NCI-H526 treated with DMSO at 0.1 percent for 48 hours (cell line): ENCODE data around the gene RAB22A.
"Not testable (repeated sequence)": the region's sequence is repeated elsewhere in the genome, so short reads cannot be mapped to it uniquely, and the experiment has no call there.

Experiments used
- DNase-seq: peaks from one replicate; lab custom pipeline; 2025; lab: John Stamatoyannopoulos, UW

Gene RAB22A

DNA sequence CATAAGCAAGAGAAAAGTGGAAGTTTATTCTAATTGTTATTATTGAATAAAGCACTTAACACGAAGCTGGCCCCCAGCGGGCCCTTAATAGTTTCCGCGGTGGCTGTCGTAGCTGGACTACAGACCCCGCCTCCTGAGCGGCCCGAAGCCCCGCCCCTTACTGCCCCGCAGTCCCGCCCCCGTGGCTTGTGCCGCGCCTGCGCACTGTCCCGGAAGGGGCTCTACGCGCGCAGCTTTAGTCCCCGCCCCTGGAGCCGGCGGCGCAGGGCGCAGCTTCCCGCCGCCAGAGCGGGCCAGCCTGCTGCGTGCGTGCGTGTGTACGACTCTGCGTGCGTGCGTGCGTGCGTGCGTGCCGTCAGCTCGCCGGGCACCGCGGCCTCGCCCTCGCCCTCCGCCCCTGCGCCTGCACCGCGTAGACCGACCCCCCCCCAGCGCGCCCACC lies 79.4 kb downstream of the RAB22A start, which contains the start of gene VAPB:
Gene VAPB, plus strand, starts transcription at position 348 of the 442 bp plus-strand sequence. CDS start 231 bp downstream, outside the sequence.
- peak; percentile 86 for DNase-seq

DNA sequence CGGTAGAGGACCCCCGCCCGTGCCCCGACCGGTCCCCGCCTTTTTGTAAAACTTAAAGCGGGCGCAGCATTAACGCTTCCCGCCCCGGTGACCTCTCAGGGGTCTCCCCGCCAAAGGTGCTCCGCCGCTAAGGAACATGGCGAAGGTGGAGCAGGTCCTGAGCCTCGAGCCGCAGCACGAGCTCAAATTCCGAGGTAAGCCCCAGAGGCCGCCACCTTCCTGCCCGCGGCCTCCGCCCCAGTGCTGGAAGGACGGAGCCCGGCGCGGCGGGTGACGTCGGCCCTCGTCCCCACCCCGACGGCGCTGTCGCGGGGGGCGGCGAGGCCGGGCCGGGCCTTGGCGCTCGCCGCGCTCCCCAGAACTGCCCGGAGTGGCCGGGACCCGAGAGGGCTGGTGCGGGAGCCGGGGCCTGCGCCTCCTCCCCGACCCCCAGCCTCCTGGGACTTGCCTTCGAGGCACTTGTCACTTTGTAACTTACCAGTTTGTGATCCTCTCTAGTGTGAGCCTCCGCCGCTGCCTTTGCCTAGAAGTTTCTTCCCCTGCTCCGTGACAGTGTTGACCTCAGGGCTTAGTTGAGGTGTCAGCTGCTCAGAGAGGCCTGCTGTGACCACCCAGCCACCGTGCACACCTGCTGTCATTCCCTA lies 79.9 kb downstream of the RAB22A start:
- DNase-seq, result no peak

DNA sequence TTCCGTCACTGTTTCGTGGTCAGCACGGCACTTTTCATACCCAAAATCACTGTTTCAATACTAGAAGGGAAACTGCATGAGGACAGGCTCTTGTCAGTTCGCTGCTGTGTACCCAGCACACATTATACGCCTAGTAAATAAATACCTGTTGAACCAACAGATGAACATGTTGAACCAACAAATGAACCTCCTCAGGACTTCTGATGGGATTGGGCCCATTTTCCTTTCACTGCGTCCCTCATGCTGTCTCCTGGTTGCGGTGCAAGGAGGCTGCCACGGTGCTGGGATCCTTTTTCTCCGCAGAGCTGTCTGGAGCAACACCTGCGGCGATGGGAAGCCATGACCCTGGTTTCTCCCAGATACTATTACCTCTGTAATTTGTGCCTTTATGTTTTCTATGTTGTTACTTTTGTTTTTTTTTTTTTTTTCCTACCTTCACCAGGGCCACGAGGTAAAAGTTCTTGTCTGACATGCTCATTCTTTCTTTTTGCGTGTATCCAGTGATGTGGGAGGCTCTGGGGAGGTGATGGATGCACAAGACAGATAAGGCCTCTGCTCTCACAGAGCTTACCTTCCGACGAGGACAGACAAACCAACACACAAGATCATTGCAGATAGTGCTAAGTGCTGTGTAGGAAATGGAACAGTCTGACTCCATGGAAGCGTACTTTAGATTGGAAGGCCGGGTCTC lies 80.6 kb downstream of the RAB22A start:
- DNase-seq, result no peak

DNA sequence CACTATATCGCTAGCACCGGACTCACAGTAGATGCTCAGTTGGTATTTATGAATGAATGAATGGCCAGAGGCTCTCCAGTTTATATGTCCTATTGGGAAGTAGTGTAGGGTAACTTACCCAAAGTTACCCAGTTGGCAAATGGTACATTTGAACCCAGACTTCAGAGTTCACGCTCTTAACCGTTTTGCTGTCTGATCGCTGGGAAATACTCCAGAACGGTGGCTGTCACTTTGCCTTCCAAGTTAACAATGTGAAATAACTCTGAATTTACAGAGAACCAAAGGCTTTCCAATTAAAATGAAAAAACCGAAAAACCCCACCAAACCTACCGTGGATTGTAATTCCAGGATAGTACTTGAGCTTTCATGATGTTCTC lies 81.1 kb downstream of the RAB22A start:
- no peak for DNase-seq

DNA sequence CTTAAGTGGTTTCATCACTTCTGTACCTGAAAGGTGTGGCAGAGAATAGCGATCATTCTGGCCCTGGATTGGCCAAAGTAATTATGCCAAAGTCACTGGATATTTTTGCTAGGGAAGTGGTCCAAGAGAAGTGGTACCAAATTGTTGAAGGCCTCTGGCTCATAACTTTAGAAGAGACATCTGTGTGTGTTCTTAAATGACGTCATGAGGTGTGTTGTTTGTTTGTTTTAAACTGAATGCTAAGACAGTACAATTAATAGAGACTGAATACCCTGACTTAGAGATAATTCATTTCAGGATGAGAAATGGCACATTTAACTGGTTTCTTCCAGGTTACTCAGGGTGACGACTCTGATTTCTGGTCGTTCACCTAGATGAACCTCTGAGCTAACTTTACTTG lies 82.8 kb downstream of the RAB22A start:
- no peak for DNase-seq

DNA sequence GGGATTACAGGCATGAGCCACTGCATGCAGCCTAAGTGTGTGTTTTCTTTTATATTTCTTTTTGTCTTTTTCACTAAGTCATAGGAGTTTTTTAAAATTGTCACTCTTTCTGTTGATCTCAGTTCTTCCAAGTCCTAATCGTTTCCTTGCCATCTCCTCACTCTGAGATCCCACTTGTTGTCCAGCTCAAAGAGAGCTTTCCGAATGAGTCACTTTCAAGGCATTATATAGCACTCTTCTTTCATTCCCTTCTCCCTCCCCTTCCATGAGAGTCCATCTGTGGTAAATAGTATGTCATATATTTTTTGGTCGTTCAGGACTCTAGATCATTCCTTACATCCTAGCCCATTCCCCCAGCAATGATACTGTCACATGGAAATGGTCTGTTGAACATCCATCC lies 83.8 kb downstream of the RAB22A start:
- no peak for DNase-seq

- no peak for DNase-seq
Observed at GRCh38 chr20:58394801-58395200, 85.3 kb downstream of the RAB22A start.

GRCh38 chr20:58395604-58396003 lies 86.1 kb downstream of the RAB22A start:
- DNase-seq, result no peak

- no peak for DNase-seq
Observed at GRCh38 chr20:58397429-58397828, 87.9 kb downstream of the RAB22A start.

DNA sequence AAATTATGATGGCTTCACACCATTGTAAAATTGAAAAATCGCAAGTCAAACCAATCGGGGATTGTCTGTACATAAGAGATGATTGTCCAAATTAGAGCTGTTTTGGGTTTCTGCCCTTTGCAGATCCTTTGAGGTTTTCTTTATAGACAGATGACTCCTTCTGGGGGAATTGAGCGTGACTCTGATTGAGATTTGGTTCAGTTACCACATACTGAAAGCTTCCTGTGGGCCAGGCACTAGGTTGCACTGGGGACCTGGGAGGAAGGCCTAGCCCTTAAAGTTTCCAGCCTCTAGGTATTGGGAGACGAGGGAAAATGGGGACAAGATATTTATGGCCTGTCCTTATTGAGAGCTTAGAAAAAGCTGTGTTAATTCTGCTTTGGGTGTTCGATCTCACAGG lies 88.7 kb downstream of the RAB22A start:
- DNase-seq, result no peak

DNA sequence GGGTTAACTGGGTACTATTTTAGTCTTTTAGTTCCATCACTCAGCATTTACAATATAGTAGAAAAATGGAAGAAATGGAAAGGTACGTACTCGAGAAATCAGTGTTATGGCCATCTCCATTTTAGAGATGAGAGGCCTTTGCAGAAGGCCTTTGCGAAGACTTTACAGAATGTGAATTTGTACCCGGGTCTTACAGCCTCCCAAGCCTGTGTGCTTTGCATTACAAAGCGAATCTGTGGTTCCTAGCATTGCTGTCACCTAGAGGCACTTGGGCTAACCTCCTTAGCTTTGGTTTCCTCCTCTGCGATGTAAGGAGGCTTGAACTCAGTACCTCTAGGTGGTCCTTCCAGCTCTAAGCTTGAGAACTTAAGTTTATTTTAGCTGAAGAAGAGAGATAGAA lies 90.4 kb downstream of the RAB22A start:
- no peak for DNase-seq

- no peak for DNase-seq
Observed at GRCh38 chr20:58401162-58401561, 91.6 kb downstream of the RAB22A start.

DNA sequence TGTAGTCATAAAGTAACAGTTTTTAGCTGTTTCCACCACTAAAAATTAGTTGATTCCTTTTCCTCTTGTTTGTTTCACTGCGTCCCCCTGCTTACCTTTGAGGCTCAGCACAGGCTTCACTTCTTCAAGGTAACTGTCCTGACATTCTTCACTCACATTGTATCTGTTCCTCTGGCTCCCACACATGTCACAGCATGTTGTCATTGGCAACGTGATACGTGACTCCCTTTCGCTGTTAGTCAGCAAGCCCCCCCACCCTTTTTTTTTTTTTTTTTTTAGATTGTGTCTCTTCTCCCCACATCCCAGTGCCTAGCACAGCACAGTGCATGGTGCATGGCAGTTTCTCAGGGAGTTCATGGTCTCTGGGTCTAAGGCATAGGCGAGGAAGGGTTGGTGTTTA lies 92.8 kb downstream of the RAB22A start:
- DNase-seq, result no peak

- DNase-seq, result no peak
Observed at GRCh38 chr20:58402827-58403226, 93.3 kb downstream of the RAB22A start.

DNA sequence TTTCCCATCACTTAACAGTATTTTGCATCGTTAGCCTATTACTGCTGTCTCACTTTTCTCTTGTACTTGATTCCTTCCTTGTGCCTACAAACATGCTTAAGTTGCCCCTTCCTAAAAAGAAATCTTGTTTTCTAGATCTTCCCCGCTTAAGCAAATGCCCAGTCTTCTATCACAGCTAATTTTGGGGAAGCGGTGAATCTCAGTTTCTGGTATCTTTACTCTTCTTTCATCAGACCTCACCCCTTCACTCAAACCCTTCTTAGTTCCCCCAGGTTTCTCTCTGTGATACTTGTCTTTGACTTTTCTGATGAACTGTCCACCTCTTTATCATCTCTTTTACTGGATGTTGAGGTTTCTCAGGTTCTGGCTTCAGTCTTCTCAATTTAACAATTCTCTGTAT lies 93.8 kb downstream of the RAB22A start:
- no peak for DNase-seq

GRCh38 chr20:58405504-58406291 lies 96.2 kb downstream of the RAB22A start:
- no peak for DNase-seq

GRCh38 chr20:58406422-58407001 lies 97.0 kb downstream of the RAB22A start:
- no peak for DNase-seq

DNA sequence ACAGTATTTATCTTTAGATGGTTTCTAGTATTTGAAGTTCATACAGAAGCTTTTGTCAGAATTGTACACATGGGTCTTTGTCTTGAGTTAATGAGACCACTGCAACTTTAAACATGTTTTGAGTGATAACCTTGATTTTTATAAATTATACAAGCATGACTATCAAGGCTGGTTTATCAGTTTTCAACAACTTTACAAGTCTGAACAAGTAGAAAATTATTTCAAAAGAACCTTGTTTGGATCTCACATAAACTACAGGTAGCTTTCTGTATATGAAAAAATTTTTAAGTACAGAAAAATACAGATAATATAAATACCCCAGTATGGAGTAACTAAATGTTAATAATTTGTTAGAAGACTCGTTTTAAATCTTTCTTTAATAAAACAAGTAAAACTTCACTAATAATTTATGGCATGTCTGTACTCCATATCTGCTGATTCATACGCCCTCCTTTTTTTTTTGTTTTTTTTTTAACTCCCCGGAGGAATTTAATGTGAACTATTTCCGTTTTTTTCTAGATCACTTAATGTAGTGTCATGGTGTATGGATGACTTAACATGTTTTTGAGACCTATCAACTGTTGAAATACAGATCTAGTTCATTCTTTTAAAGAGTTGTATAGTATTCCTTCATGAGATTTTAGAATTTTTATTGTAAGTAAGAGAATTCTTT lies 97.8 kb downstream of the RAB22A start:
- no peak for DNase-seq

DNA sequence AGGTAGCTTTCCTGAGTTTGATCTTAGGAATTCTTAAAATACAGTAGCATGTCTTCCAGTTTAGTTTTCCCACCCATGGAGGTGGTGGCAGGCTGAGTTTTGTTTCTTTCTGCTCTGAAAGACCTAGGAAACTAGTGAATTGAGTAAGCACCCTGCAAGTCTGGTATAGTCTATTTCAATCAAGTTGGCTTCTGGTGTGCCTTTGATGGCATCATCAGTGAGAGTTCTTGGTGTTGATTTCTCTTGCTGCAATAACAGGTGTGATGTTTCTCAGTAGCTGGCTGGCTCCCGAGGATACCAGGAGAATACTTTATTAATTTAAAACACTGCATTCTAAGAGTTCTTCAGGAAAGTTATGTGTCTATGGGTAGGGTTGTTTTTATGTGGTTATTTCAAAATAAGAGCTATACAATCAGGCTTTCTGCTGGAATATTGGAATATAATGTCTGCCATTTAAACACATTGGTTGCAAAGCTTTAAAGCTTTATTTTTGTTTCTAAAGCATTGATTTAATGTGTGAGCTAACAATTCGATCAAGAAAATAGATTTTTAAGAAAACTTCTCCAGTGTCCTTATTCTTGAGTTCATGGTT lies 98.5 kb downstream of the RAB22A start:
- no peak for DNase-seq

GRCh38 chr20:58408603-58409246 lies 99.2 kb downstream of the RAB22A start:
- peak; percentile 74 for DNase-seq

GRCh38 chr20:58414216-58414615 lies 104.7 kb downstream of the RAB22A start:
- DNase-seq, result not testable (repeated sequence)
